Esophagus (tissue), 2 donors: Measurements from ENCODE around the gene NXPH2. TPM values are rescaled to one million over a fixed set of nuclear protein-coding genes. Genes with fewer than 3 reads are reported as not detected.

ENCODE experiments used
- H3K27ac ChIP-seq, 2 donors: one replicate each; pipeline ENCODE4 v1.5.1; 2013; ENCODE audit warnings: low read depth in 2 of 2, mild to moderate bottlenecking in 2 of 2, inconsistent platforms in 1 of 2, low read length in 1 of 2, moderate library complexity in 1 of 2
- H3K27me3 ChIP-seq, 2 donors: one replicate each; pipeline ENCODE4 v1.6.1; 2013; ENCODE audit warnings: low read length in 2 of 2, control low read depth in 1 of 2, mild to moderate bottlenecking in 1 of 2; ENCODE audit not compliant: insufficient read depth in 2 of 2, control insufficient read depth in 1 of 2
- H3K36me3 ChIP-seq, 2 donors: one replicate each; pipeline ENCODE4 v1.6.1; 2013; ENCODE audit warnings: low read length in 1 of 2; ENCODE audit not compliant: control insufficient read depth in 2 of 2, insufficient read depth in 2 of 2
- H3K4me1 ChIP-seq, 2 donors: one replicate each; pipeline ENCODE4 v1.6.1; 2013; ENCODE audit warnings: low read length in 1 of 2; ENCODE audit not compliant: control insufficient read depth in 2 of 2, insufficient read depth in 2 of 2
- H3K4me3 ChIP-seq, 2 donors: one replicate each; pipeline ENCODE4 v1.5.1; 2013; ENCODE audit warnings: low read length in 2 of 2, mild to moderate bottlenecking in 2 of 2, low read depth in 1 of 2, moderate library complexity in 1 of 2
- H3K9me3 ChIP-seq, 2 donors: one replicate each; pipeline ENCODE4 v1.6.1; 2013; ENCODE audit warnings: mild to moderate bottlenecking in 2 of 2, low read depth in 1 of 2, low read length in 1 of 2, moderate library complexity in 1 of 2; ENCODE audit not compliant: control insufficient read depth in 2 of 2, insufficient read depth in 1 of 2
- WGBS, 2 donors: extraction: QIAGEN DNeasy Blood & Tissue Kit; methylation state at CpG; one replicate each; pipeline ENCODE4 v1.1.7; 2013; 5-methylcytosine and 5-hydroxymethylcytosine counted together
- polyA plus RNA-seq, 2 donors: library from polyadenylated mRNA; stranded (reverse); fragments of 200-250 nt; gene quantifications; one replicate each; pipeline ENCODE4 v1.2.3, GENCODE V29; 2013
- donor health status: healthy with polysubstance abuse.
- donor health status: Bipolar disorder and iron deficiency.

Gene NXPH2
- polyA plus RNA-seq, result not detected

DNA sequence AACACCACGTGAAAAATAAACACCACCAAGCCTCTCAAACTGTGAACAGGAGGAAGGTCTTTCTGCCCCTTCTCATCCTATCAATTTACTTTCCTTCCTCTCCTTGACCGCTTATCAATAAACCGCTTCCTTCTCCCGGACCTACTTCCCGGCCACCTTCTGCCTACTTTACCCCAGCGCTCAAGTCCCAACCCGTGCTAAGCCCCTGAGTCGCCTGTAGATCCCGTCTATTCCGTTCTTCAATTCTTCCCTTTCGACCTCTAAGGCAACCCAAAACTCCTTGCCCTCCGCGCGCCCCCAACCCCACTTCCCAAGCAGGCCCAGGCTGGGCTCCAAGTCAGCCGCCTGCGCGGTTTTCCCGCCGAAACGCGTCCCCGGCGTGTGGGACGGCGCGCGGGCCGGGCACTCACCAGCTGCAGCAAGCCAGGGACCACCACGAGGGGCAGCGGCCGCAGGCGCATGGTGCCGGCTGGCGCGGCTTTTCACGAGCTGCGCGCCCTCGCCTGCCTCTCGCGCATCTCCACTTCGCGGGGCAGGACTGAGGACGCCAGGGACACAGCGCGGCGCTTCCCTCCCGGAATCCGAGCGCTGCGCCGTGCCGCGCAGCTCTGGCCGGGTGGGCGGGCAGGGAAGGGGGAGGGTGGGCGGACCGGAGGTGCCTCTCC lies at the start of gene NXPH2:
Gene NXPH2 (minus strand): TSS at position 610 of the 665 bp plus-strand sequence. CDS start 149 bp downstream, at position 461.
- Histone ChIP-seq H3K27ac (no peak within 1 kb of the TSS), H3K9me3 (no peaks in the 10 kb centered on the region), H3K27me3 (peaks cover 12 to 17% of the 10 kb centered on the region in 2 donors), H3K4me3 (peak within 1 kb of the TSS; percentile 13 to 26), H3K36me3 (no peaks in the 10 kb centered on the region), H3K4me1 (no peaks in the 10 kb centered on the region)
- 2 to 4% methylated on average over 43 to 58 of the region's 58 CpGs for WGBS, 2 donors

DNA sequence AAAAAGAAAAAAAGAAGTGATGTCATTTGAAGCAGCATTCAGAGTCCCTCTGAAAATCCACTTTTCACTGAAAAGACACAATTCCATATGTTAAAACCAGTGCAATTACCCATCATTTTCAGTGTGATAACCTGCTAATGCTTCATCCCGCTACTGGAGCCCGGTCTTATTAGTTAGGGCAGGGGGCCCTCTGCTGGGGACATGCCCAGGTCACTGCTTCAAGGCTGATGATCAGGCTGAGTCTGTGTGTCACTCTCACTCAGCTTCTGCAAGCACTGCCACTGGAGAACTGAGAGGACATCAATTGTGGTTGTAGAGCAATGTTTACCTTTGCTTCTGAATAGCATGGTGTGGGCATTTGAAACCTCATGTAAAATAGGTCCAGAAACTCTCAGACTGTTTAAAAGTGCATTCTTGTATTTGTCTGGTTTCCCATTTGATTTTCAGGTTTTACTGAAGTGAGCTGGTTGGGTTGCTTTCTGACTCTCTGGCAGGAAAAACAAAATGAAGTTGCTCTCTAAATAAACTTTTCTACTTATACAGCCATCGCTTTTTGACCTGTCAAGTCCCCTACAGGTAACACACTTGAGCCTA lies 49.2 kb upstream of the NXPH2 start:
- H3K27ac ChIP-seq, result no peak overlapping the region
- H3K9me3 ChIP-seq, result no peaks in the 10 kb centered on the region
- WGBS, 2 donors, result 47 to 50% methylated on average over 3 of the region's 3 CpGs
- H3K4me1 ChIP-seq, result no peaks in the 10 kb centered on the region
- H3K4me3 ChIP-seq, result no peak overlapping the region
- H3K36me3 ChIP-seq, result no peaks in the 10 kb centered on the region
- no peaks in the 10 kb centered on the region for H3K27me3 ChIP-seq

DNA sequence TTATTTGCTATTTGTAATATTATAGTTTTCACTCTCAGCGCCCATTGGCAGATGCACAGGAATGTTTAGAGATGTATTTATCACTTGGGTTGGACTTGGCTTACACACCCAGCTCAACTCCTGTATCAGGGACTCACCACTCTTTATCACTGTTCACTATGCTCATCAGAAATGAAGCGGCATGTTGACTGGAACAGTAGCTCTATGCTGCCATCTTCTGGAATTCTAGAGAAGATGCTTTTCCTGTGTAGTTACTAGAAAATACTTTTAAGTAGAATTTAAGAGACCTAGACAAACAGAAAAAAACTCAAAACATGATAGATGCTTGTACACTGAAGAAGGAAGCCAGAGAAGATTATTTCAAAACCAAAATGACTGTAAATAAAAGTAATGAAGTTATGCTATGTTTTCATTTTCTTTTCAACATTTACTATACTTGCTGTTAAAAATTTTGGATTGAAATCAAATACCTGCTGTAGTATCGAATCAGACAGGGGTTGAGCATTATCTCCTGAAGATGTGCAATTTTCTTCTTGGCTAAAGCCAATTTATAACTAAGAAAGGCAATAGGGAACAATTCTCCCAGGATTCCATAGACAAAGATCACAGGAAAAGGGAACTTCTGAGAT lies 47.4 kb upstream of the NXPH2 start:
- WGBS, 2 donors, result 19 to 24% methylated on average over 3 of the region's 3 CpGs
- H3K4me1 ChIP-seq, result no peaks in the 10 kb centered on the region

DNA sequence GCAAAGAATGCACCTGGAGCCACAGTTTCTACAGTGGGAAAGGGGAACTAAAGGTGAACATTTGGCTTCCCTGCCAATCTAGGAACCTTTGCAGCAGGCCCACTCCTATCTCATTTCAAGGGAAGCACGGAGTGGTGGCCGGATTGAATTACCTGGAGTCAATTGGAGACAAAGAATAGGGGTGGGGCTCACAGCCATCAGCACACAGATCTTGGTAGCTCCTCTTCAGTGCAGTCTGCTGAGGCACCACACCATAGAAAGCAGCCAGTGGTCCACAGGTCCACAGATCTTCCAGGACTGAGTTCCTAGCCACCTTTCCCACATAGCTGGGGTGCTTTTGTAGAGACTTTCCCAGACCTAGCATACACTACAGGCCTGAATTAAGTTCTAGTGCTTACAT lies 43.5 kb upstream of the NXPH2 start:
- Histone ChIP-seq H3K27me3 (no peaks in the 10 kb centered on the region), H3K27ac (no peak overlapping the region), H3K4me1 (no peaks in the 10 kb centered on the region), H3K36me3 (no peaks in the 10 kb centered on the region), H3K4me3 (no peak overlapping the region), H3K9me3 (no peaks in the 10 kb centered on the region)
- 47 to 58% methylated on average over 2 of the region's 2 CpGs for WGBS, 2 donors

More for the DNA sequence above, 47.4 kb upstream of the NXPH2 start:
- H3K27me3 ChIP-seq, result no peaks in the 10 kb centered on the region
- H3K4me3 ChIP-seq, result no peak overlapping the region
- no peaks in the 10 kb centered on the region for H3K9me3 ChIP-seq
- no peaks in the 10 kb centered on the region for H3K36me3 ChIP-seq
- no peak overlapping the region for H3K27ac ChIP-seq

GRCh38 chr2:138819964-138820363 lies 39.8 kb upstream of the NXPH2 start:
- Histone ChIP-seq H3K9me3 (no peaks in the 10 kb centered on the region), H3K27ac (no peak overlapping the region), H3K27me3 (no peaks in the 10 kb centered on the region), H3K4me3 (no peak overlapping the region), H3K4me1 (no peaks in the 10 kb centered on the region), H3K36me3 (no peaks in the 10 kb centered on the region)
- WGBS, 2 donors, result 64 to 70% methylated on average over 3 of the region's 3 CpGs

DNA sequence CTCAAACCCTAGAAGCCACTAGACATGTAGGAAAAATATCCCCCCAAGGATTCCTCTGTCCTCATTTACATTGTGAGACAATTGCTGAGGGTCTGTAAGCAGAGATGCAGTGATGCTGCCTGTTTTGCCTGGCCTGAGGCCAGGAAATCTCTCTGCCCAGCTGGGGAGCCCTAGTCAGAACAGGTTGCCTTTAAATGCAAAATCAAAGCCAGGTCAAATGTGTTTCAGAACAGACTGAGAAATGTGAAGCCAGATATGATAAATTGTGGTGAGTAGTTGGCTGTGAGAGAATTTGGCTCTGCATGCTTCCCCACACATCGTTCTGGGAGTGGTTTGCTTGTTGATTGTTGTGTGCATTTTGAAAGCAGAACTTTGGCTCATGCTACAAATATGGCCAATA lies 38.4 kb upstream of the NXPH2 start:
- no peaks in the 10 kb centered on the region for H3K27me3 ChIP-seq
- 13 to 18% methylated on average over 1 of the region's 1 CpG for WGBS, 2 donors
- H3K27ac ChIP-seq, result no peak overlapping the region
- H3K36me3 ChIP-seq, result no peaks in the 10 kb centered on the region
- H3K9me3 ChIP-seq, result no peaks in the 10 kb centered on the region
- no peaks in the 10 kb centered on the region for H3K4me1 ChIP-seq
- no peak overlapping the region for H3K4me3 ChIP-seq

DNA sequence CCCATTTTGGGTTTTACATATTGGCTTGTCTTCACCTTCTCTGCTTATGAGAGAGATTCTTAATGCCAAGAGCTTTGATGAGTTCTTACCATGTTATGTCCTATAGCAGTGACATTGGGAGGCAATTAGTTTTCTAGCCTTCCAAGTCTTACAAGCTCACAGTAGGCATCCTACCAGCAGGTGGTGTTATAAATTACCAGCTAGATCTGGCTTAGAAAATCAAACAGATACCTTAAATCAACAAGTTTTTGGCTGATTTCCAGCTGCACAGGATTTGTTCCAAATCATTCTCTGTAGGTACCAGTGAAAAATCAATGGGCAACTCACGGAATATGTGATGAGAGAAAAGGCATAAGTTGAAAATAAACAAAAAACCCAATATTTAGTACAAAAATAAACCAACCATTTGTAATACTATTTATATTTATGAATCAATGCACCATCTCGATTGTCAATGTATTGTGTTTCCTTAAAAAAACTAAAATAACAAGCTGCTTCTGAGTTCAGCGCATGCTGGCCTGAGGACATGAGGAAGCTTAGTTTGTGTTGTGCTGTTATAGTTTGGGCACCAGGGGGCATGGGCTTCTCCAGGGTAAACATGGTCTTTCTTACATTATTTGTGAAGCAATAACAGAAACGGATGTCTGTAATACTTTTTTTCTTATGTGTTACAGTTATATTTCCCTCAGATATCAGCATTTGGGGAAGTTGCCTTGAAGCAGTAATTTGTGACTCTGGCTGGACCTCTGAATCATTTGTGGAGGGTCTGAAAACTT lies 34.1 kb upstream of the NXPH2 start:
- WGBS, 2 donors, result 42 to 52% methylated on average over 4 of the region's 4 CpGs
- H3K27me3 ChIP-seq, result no peaks in the 10 kb centered on the region
- no peaks in the 10 kb centered on the region for H3K36me3 ChIP-seq
- no peaks in the 10 kb centered on the region for H3K9me3 ChIP-seq
- no peaks in the 10 kb centered on the region for H3K4me1 ChIP-seq
- no peak overlapping the region for H3K4me3 ChIP-seq
- no peak overlapping the region for H3K27ac ChIP-seq

GRCh38 chr2:138811431-138811830 lies 31.2 kb upstream of the NXPH2 start:
- Histone ChIP-seq H3K4me3 (no peak overlapping the region), H3K9me3 (no peaks in the 10 kb centered on the region), H3K27me3 (no peaks in the 10 kb centered on the region), H3K27ac (no peak overlapping the region), H3K4me1 (no peaks in the 10 kb centered on the region), H3K36me3 (no peaks in the 10 kb centered on the region)
- 75 to 78% methylated on average over 3 of the region's 3 CpGs for WGBS, 2 donors

GRCh38 chr2:138794724-138795123 lies 14.5 kb upstream of the NXPH2 start:
- no peaks in the 10 kb centered on the region for H3K9me3 ChIP-seq
- H3K36me3 ChIP-seq, result no peaks in the 10 kb centered on the region
- WGBS, 2 donors, result 87 to 91% methylated on average over 2 of the region's 2 CpGs
- no peak overlapping the region for H3K27ac ChIP-seq
- no peak overlapping the region for H3K4me3 ChIP-seq
- no peaks in the 10 kb centered on the region for H3K4me1 ChIP-seq
- H3K27me3 ChIP-seq, result no peaks in the 10 kb centered on the region
